Medulla oblongata (tissue), 1 donor: ENCODE results near the gene IL27RA.

Experiments
- DNase-seq: peaks from one replicate; pipeline ENCODE4 v3.0.0-alpha.2; 2015; ENCODE audit errors: extremely low spot score

Gene IL27RA

DNA sequence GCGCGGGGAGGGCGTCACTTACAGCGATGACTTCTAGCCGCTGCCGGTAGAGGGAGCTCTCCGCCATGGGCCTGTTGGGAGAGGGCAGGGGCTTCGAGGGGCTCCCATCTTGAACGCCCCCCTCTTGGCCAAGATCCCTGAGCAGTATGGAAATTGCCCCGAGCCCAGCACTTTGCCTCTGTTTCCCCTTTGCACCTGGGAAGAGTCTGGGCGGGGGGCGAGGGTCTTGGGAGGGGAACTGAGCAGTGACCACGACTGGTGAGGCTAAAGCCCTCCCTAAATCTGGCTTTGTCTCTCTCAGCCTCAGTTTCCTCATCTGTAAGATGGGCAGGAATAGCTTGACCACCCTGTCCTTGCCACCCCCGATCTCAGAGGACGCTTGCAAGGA is 27.5 kb downstream of the IL27RA start:
- DNase-seq, result no peak

DNA sequence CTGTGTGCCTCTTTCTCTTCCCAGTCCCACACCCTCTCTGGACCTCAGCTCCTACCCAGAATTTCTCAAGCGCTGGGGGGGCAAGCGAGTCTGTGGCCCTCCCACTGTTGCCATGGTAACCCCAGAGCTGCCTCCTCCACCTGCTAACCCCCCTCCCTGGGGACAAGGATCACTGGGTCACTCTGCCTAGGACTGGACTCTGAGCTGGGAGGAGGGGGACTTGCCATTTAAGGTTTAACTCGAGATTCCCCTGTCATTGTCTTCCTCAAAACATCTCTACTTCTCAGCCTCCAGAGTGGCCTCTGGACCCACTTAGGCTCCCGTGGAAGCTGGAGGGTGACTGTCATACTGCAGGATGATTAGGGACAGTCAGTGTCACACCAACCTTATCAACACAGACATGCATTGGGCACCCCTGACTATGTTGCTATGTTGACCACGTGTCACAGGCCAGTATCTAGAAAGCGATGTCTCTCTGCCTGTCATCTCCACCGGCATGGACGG is 28.1 kb downstream of the IL27RA start:
- DNase-seq, result no peak

DNA sequence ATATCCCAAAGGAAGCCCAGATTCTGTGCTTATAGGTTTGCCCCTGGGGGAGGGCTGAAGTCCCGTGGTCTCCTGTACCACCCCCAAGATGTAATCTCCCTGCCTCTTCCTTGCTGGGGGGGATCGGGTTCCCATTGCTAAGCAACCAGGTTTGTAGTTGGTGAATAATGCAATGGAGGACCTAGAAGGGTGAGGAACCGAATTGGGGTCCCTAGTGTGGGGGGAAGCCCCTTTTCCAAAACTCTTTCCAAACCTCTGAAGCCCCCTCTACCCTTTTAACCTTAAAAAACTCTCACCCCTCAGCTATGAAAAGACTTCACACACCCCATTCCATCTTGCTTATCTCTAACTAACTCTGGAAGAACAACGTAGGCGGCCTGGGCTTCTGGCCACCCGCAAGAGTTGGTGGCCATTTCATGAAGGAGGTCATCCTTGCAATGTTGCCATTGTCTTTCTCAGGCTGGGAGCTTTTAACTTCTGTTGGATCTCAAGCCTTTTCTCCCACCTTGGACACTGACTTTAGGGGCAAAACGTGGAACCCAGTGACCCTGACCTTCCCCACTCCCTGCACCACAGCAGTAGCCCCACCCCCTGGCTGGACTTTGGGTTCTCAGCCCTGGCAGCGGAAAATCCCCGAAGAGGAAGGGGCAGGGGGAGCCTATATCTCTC is 29.7 kb downstream of the IL27RA start:
- no peak for DNase-seq

DNA sequence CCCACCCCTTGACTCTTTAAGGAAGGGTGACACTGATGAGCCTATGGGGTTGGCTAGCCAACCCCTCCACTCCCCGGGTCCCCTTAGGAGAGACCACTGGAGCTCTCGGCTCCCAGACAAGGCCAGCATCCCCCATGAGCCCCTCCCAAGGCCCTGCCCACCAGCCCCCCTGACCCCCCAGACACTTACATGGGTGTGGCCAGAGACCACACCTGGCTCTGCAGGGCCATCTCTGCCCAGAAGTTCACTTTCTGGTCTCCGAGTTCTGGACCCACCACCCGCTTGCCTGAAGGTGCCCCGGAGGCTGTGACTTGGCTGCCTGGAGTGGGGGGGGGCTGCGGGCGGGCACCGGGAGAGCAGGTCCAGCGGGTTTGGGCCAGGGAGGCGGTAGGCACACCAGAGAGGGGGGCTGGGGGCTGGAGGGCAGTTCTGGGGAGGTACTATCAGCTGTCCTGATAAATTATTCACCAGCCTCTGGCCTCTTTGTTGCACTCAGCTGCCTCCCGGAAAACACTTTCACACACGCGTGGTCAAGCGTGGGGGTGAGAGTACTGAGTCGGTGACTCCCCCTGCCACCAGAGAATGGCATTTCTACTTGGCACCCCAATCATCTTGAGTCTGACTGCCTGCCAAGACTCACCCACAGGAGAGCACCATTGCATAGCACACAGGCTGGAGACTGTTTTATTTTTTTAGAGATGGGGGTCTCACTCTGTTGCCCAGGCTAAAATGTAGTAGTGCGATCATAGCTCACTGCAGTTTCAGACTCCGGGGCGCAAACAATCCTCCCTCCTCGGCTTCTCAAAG is 30.4 kb downstream of the IL27RA start, which contains the start of gene PALM3:
PALM3 (minus strand) TSS at position 326 of the 807 bp plus-strand sequence; CDS start at position 230, 96 bp downstream.
- DNase-seq, result no peak

DNA sequence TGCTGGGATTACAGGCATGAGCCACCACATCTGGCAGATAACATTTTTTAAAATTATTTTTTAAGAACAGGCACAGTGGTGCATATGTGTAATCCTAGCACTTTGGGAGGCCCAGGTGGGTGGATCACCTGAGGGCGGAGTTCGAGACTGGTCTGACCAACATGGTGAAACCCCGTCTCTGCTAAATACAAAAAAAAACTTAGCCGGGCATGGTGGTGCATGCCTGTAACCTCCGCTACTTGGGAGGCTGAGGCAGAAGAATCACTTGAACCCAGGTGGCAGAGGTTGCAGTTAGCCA is 30.9 kb downstream of the IL27RA start:
- DNase-seq, result no peak

DNA sequence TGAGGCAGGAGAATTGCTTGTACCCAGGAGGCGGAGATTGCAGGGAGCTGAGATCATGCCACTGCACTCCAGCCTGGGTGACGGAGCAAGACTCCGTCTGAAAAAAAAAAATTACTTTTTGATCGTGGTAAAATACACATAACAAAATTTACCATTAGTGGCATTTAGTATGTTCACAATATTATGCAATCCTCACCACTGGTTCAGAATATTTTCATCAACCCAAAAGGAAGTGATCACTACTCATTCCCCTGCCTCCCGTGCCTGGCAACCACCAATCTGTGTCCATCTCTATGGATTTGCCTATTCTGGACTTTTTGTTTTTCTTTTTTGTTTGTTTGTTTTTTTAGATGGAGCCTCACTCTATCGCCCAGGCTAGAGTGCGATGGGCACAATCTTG is 31.5 kb downstream of the IL27RA start:
- DNase-seq, result no peak

DNA sequence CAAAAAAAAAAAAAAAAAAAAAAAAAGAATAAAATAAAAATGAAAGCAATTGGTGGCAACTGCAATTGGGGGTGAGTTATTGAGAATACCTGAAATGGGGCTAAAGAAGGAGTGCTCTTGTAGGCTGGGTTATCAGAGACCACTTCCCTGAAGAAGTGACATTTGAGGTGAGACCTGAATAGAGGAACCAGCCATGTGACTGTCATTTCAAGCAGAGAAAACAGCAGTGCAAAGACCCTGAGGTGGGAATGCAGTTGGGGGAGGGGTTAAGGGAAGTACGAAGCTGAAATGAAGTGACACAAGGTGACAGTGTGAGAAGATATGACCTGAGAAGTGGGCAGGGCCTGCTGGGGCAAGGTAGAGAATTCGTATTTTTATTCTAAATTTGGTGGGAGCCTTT is 34.6 kb downstream of the IL27RA start:
- DNase-seq, result no peak

DNA sequence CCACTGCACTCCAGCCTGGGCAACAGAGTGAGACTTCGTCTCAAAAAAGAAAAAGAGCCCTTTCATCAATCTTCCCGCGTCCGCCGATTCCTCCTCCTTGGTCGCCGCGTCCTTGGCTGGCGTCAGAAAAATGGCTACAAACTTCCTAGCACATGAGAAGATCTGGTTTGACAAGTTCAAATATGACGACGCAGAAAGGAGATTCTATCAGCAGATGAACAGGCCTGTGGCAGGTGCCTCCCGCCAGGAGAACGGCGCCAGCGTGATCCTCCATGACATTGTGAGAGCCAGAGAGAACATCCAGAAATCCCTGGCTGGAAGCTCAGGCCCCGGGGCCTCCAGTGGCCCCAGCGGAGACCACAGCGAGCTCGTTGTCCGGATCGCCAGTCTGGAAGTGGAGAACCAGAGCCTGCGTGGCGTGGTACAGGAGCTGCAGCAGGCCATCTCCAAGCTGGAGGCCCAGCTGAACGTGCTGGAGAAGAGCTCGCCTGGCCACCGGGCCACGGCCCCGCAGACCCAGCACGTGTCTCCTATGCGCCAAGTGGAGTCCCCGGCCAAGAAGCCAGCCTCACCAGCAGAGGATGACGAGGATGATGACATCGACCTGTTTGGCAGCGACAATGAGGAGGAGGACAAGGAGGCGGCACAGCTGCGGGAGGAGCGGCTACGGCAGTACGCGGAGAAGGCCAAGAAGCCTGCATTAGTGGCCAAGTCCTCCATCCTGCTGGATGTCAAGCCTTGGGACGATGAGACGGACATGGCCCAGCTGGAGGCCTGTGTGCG is 38.9 kb downstream of the IL27RA start:
- DNase-seq, result no peak

DNA sequence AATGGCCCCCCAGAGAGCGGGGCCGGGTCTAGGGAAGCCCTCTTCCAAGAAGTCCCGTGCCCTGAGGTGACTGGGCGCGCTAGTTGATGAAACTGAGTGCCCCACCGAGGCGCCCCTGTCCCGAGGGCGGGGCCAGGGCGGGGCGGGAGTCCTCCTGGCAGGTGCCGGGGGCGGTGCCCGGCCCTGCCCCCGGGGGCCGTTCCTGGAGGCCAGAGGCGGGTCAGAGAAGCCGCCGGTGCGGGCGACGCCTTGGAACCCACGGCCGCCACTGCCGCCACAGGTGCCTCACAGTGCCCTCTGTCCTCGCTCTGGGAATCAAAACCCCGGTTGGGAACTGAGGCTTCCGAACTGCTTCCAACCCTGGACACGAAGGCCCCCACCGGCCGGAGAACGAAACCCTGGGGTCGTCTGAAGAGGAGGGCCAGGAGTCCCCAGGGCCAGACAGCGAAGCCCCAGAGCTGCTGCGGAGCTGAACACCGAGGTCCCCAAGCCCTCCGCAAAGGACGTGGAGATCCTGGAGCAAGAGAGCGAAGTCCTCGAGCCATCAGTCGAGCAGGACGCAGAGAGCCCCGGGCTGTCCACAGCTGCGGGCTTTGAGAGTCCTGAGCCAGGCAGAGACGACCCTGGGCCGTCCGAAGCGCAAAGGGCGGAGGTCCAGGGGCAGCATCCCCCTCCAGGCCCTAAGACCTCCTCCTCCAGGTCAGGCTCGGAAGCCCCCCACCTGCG is 41.1 kb downstream of the IL27RA start, which contains the start of gene MISP3:
MISP3 (plus strand) TSS at position 252 of the 726 bp plus-strand sequence. CDS start 524 bp downstream, outside the sequence.
- peak; percentile 22 for DNase-seq

DNA sequence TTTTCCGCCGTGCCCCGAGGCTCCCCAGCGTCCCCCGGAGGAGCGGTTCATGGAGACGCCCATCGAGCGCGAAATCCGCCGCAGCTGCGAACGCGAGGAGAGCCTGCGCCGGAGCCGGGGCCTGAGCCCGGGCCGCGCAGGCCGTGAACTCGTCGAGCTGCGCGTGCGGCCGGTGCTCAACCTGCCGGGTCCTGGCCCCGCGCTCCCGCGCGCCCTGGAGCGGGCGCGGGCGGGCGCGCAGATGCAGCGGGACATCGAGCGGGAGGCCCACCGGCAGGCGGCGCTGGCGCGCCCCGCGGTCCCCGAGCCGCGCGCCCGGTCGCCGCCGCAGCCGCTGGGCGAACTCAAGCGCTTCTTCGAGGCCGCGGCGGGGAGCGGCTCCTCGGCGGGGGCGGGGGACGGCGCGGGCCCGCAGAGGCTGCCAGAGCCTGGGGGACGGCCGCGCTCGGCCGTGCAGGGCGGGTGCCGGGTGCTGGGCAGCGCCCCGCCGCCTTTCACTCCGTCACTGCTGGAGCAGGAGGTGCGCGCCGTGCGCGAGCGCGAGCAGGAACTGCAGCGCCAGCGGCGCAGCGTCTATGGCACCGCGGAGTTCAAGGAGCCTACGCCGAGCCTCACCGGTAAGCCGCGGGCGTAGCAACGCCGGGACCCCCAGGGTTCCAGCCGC is 41.8 kb downstream of the IL27RA start:
- DNase-seq, result peak; percentile 66

DNA sequence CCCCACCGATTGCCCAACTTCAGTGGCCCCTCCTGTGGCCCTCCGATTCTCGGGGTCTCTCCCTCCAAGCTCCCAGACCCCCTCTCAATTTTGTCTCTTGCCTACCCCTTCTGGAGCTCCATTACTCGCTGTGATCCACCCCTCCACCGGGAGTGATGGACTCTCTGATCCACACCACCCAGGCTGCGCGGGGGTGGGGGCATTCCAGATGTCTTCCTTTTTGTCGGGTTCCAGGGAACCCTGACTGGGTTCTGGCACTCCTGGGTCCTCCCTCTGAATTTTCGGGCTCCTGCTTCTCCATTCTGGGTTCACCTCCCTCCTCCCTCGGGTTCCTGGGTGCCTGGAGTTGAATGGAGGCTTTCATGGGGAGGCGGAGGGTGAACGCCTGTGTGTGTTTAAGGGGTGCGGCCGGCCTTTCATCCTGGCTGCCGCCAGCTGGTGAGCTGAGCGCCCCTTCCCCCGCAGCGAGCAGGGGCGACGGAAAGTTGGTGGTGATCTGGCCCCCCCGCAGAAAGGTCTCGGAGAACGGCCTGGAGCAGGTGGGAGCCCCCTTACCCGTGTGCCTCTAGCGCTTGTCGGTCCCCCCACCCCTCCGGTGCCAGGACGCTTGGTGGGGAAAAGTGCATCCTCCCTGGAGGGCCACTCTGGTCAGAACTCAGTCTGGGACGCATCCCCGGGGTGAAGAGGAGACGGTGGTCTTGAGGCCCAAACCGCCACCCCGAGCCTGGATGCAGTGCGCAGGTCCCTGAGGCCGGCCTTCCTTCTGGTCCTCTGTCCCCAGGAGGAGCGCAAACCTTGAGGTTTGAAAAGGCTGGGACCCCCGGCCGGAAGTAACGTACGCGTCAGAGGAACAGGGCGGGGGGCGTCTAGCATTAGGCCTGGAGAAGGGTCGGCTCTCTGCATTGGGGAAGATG is 42.6 kb downstream of the IL27RA start:
- DNase-seq, result peak; percentile 39

DNA sequence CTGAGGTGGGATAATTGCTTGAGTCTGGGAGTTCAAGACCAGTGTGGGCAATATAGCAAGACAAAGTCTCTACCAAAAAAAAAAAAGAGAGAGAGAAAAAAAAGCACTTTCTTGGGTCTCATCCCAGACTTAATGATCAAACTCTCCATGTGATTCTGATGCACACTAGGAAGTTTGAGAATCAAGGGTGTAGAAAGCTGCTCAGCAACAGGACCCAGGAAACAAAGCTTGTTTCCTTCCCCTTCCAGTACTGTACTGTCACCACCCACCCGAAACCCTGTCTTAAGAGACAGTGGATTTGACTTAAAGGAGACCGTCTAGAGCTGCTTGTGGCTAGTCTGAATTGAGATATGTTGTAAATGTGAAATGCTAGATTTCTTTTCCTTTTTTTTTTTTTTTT is 46.8 kb downstream of the IL27RA start:
- DNase-seq, result peak; percentile 71

DNA sequence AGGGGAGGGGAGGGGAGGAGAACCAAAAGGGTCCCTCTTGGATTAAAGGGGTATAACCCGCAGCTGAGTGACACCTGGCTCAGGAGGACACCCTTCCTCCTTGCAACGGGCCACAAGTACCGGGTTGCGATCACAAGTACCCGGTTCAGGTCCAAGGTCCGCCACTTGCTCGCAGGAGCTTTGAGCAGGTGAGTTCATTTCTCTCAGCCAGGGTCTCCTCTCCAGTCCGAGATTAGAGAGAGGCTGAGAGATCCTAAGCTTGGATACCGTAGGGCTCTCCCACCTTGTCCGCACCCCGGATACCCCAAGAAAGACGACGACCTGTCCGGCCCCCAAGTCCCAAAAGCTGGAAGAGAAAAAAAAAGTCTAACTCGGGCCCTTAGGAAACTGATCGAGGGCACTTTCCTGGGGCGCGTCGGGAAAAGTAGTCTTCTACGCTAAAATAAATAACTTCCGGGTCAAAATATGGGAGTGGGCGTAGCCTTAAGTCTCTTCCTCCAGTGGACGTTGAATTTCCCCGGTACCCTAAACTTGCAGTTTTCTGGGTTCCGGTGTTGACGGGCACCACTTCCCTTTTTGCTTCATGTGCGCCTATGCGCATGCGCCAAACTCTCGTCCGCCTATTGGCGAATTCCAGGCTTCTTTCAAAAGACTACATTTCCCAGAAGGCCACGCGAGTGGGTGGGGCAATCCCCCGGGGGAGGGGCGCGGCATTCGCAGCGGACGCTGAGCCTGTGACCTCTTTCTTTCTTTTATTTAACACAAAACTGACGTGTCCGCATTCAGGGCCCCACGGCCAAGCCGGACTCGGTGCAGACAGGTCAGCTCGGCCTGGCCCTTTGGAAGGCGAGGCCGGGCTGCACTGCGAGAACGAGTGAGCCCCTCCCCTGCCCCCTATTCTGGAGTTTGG is 49.6 kb downstream of the IL27RA start:
- DNase-seq, result peak; percentile 100

DNA sequence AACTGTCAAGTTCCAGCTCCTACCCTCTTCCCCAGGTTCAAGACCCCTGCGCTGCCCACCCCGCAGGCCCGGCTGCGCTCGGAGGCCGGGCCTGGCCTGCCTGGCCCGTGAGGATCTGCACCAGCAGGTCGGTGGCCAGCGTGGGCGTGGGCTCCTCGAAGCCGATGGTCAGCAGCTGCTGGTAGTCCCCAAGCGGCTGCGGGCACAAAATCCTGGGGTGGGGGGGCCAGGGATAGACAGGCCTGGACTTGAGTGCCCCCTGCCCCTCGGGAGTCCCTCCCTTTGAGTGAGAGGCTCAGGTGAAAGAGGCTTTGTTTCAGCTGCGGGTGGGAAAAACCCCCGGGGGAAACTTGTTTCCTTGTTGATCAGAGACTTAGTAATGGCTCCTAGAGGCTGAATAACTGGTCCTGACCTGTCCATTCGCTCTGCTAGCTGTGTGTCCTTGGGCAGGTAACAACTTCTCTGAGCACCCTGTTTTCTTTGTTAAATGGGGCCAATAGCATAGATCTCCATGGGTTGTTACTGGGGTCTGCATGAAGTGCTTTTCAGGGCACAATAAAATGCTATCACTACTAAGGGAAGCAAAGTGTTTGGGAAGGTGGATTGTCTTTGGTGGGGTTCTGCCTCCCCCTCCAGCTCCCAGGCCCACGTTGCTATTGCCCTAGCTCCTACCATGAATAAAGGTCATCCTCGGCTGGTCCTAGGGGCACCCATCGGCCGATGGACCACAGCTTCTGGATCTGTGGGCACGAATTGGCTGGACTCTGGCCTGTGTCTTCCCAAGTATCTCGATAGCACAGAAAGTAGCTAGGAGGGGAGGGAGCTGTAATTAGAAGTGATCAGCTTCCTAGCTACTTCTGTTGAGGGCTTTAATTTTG is 50.5 kb downstream of the IL27RA start:
- DNase-seq, result no peak

DNA sequence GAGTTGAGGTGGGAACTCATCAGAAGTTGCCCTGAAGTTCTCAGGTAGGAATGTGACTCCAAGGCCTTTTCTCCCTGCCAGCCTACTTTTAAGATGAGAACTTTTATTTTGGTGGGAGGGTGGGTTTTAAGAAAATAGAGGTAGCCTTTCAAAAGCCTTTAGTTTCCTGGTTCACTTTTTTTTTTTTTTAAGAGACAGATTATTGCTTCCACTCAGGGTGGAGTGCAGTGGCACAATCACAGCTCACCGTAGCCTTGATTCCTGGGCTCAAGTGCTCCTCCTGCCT is 51.1 kb downstream of the IL27RA start:
- DNase-seq, result no peak

DNA sequence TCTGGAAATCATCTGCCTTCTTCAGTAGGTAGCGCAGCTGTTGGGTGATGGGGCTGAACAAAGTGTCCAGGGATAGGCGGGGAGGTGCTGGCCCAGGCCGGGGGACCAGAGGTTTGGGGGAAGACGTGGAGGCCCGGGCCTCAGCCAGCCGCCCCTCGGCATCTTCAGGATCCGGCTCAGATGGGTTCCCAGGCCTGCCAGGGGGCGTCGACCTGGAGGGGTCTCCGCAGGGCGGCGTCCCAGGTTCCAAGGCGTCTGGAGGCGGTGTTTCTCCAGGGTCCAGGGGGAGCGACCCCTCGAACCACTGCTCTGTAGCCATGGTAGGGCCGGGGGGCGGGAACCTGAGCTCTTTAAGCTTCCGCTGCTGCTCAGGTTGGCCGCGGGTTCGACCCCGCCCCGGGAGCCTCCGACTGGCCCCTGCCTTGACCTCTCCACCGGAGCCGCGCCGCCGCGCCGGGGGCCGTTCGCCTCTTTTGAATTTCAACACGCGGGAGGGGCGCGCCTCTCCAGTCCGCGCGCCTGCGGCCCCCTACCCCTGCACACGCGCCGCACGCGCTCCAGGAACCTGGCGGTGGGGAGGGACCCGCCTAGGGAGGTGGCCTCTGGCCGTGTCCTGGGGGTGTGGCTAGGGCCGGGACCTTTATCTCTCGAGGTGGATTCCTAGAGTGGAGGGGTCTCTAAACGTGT is 53.9 kb downstream of the IL27RA start, which contains the start of gene C19orf67:
C19orf67 (minus strand) TSS at position 475 of the 687 bp plus-strand sequence; CDS start at position 319, 156 bp downstream.
- no peak for DNase-seq

DNA sequence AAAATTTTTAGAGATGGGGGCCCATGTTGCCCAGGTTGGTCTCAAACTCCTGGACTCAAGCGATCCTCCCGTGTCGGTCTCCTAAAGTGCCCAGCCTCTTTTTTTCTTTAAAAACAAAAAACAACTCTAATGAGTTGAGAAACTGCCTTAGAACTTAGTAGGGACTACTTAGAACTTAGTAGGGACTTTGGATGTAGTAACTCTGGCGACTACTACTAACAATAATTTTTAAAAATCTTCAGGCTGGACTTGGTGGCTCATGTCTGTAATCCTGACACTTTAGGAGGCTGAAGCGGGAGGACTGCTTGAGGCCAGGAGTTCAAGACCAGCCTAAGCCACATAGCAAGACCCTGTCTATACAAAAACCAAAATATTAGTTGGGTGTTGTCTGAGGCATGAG is 54.5 kb downstream of the IL27RA start:
- DNase-seq, result no peak
